IPS-NIHi7 (cell line): ENCODE results near the gene SARS1.

Experiments used
- DNase-seq: peaks from one replicate; pipeline ENCODE4 v3.0.0; 2012; ENCODE audit warnings: mixed read lengths; ENCODE audit errors: extremely low spot score

SARS1 gene

GRCh38 chr1:109228167-109228566 is 14.4 kb downstream of the SARS1 start:
- no peak for DNase-seq

DNA sequence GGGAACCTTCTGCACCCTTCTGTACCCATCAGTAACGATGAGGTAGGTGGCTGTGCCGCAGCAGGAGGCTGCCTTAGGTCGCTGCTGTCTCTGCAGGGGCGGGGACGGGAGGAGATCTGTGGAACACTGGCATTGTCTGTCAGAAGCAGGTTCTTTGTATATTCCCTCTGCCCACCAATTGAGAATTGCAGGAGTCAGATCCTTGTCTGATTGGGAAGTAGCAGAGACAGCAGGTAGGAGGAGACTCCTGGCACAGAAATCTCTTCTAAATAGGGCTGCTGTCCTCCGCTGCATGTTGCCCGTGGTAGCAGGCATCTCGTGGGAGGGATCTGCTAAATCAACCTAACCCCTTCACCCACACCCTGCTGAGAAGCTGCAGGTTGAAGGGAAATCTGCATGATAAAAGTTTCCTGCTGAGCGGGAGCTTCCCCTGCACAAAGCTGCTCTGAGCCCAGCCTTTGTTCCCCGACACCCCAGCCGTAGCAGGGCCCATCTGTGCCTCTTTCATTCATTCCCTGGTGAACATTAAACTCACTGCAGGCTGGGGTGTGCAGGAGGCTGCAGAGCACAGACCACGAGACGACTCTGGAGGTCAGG is 15.9 kb downstream of the SARS1 start:
- DNase-seq = peak; percentile 87

DNA sequence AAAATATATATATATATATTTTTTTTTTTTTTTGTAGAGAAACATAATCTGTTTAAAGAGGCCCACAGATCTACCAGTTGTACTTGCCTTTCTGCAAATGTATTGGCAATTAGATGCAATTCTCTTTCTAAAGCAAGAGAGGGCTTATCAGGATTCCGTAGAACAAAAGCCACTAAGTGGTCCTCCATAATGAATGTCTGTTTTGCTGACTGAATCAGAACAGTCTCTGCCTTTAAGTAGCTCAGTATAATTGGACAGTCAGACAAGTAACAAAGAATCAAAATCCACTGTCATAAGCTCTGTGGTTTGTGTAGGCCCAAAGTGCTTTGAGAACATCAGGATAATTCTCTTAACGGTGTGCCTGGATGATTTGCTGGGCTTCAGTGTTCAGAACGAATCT is 17.3 kb downstream of the SARS1 start:
- no peak for DNase-seq

GRCh38 chr1:109235137-109235536 is 21.4 kb downstream of the SARS1 start:
- DNase-seq = no peak

DNA sequence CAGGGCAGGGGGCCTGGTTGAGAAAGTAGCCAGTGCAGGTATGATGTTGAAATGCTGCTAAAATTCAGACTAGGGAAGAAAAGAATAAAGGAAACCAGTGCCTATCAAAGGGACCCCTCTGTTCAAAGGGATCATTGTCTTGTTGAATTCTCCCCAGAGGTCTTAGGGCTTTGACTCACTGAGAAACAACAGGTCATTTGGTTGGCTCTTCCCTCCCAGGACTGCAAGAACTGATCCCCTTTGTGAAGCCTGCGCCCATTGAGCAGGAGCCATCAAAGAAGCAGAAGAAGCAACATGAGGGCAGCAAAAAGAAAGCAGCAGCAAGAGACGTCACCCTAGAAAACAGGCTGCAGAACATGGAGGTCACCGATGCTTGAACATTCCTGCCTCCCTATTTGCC is 23.8 kb downstream of the SARS1 start:
- no peak for DNase-seq

DNA sequence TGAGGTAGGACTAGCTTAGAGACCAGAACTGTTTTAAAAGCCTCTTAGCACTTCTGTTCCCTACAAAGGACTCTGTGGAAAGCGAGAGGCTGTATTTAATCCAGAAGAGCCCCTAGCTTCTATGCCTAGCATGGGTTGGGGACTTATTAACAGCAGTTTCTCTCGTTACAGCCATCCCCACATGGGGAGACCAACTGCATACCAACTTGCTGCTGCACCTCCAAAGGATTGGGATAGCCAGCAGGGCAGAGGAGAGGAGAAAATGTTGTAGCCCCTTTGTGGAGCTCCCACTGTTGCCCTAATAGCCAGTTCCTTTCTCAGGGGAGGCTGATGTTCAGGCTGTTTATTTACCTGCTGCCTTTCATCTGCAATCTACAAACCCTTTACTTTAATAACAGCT is 24.7 kb downstream of the SARS1 start:
- DNase-seq = no peak

- DNase-seq = no peak
Observed at GRCh38 chr1:109239047-109239408, 25.3 kb downstream of the SARS1 start.

- DNase-seq = peak; percentile 84
Observed at GRCh38 chr1:109239409-109240068, 25.8 kb downstream of the SARS1 start.

GRCh38 chr1:109240158-109241152 is 26.7 kb downstream of the SARS1 start:
- DNase-seq = peak; percentile 65

DNA sequence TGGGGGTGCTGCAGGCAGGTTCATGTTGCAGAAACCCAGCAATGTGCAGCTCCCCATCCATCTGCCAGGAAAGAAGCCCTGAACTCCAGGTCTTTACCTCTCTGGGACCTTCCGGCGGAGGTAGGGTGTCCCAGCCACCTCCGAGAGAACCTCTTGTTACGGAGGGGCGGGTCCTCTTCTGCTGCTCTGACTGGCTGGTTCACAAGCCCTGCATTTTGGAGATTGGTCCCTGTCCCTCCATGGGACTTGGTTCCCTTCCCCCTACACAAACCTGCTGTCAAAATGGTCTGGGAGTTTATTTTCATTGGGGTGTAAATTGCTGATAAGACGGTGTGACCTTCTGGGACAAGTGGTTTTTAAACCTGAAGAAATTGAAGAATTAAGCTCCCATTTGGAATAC is 27.6 kb downstream of the SARS1 start:
- peak; percentile 60 for DNase-seq

- DNase-seq = no peak
Observed at GRCh38 chr1:109241841-109242345, 28.2 kb downstream of the SARS1 start.

- DNase-seq = no peak
Observed at GRCh38 chr1:109242387-109242786, 28.7 kb downstream of the SARS1 start.

DNA sequence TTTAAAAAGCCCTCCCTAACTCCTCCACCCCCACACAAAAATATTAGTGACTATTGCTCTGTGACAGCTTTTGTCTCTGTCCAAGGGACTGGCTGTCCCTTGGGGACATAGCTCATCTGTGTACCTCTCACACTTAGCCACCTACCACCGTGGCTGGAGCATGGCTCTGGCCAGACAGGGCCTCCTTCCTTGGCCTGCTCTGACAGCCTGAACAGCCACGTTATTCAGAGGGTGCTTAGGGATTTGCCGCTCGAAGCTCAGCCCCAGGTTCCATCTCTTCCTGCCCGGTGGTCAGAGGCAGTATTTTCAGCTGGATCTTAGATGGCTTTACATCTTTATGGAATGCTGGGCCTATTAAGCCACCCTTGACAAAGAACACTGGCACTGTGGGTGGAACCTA is 29.5 kb downstream of the SARS1 start:
- no peak for DNase-seq

DNA sequence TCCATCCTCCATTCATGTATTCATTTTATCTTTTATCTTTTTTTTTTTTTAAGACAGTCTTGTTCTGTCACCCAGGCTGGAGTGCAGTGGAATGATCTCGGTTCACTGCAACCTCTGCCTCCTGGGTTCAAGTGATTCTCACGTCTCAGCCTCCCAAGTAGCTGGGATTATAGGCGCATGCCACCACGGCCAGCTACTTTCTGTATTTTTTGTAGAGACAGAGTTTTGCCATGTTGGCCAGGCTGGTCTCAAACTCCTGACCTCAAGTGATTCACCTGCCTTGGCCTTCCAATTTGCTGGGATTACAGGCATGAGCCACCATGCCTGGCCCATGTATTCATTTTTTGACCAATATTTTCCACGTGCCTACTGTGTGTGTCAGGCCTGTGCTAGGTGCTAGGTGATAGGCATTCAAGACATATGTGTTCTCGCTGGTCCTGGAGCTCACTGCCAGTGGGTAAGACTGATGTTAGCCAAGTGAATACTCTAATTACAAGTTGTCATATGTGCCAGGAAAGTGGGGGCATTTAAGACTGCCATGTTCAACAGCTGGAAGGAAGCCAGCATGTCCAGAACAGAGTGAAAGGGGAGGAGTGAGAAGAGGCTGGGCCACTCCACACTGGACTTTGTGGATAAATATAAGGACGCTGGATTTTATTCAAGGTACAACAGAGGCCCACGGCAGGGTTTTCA is 30.3 kb downstream of the SARS1 start:
- no peak for DNase-seq

DNA sequence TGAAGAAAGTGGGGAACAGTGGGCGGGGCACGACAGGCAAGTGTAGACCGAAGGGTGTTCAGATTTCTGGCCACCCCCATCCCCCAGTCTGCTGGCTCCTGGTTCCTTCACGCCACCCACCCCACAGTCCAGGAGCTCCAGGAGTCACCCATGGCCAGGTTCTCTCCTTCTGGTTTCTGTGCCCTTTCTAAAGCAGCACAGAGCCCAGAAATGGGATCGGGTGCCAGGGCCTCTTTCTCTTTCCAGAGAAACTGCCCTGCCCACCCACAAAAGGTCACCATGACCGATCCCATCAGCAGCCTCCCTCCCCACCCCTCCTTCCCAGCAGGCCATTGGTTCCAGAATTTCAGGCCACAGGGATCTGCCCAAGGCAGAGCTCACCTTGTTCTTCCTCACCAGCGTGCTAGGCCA is 32.4 kb downstream of the SARS1 start:
- no peak for DNase-seq

GRCh38 chr1:109247401-109248365 is 34.0 kb downstream of the SARS1 start:
- DNase-seq = no peak

- DNase-seq = no peak
Observed at GRCh38 chr1:109248444-109248796, 34.7 kb downstream of the SARS1 start.

GRCh38 chr1:109248797-109249629 is 35.3 kb downstream of the SARS1 start, which contains the start of gene CELSR2:
Gene CELSR2 (plus strand): TSS chr1:109249539. CDS start chr1:109250080, 541 bp downstream.
- DNase-seq = peak; percentile 92

- peak; percentile 56 for DNase-seq
Observed at GRCh38 chr1:109249654-109250401, 36.1 kb downstream of the SARS1 start.
